Measurements from ENCODE around the gene TTYH1. TPM values are rescaled to one million over a fixed set of nuclear protein-coding genes. Genes with fewer than 3 reads are reported as not detected.

Gene TTYH1
- total and polyA plus RNA-seq, 2 experiments from 2014 or later, result 7.0 to 11.0 TPM

- H3K27me3 ChIP-seq, result peaks cover 14% of the 10 kb centered on the region
- WGBS (ENCODE audit: low lambda C conversion rate, missing lambda C conversion rate), result 95% methylated on average over 11 of the region's 11 CpGs
- TF ChIP-seq EZH2 (IDR thresholded peaks at IDR 0.05; ENCODE audit: borderline replicate concordance) (no peak), EZH2phosphoT487 (IDR thresholded peaks at IDR 0.05; ENCODE audit: low read depth, severe bottlenecking, unreplicated experiment) (no peak), CTCF (IDR thresholded peaks at IDR 0.05; ENCODE audit: poor library complexity) (no peak)
Observed at GRCh38 chr19:54427586-54427985, 12.3 kb downstream of the TTYH1 start.

GRCh38 chr19:54428323-54429175 is 13.3 kb downstream of the TTYH1 start:
- Histone ChIP-seq H3K4me2 (no peak overlapping the region), H4K20me1 (ENCODE audit: insufficient read depth, poor library complexity, severe bottlenecking) (peaks cover 5% of the 10 kb centered on the region), H3K4me1 (ENCODE audit: insufficient read depth) (peaks cover 11% of the 10 kb centered on the region), H3K9me3 (ENCODE audit: low read depth) (no peaks in the 10 kb centered on the region), H3K36me3 (replicated peaks; ENCODE audit: insufficient read depth, low read depth) (no peaks in the 10 kb centered on the region), H3K9me2 (replicated peaks; ENCODE audit: insufficient read depth) (no peaks in the 10 kb centered on the region), H3K4me3 (no peak overlapping the region), H3K27me3 (peaks cover 11% of the 10 kb centered on the region), H3K79me2 (no peaks in the 10 kb centered on the region), H2AFZ (no peak overlapping the region), H3K27ac (no peak overlapping the region)
- 89% methylated on average over 11 of the region's 11 CpGs for WGBS (ENCODE audit: low lambda C conversion rate, missing lambda C conversion rate)
- DNase-seq (ENCODE audit: low spot score), result no peak
- TF ChIP-seq EZH2phosphoT487 (IDR thresholded peaks at IDR 0.05; ENCODE audit: low read depth, severe bottlenecking, unreplicated experiment), result no peak
- no peak for TF ChIP-seq CTCF (IDR thresholded peaks at IDR 0.05; ENCODE audit: poor library complexity)
- TF ChIP-seq EZH2 (IDR thresholded peaks at IDR 0.05; ENCODE audit: borderline replicate concordance), result no peak

More at GRCh38 chr19:54427586-54427985, 12.3 kb downstream of the TTYH1 start:
- Histone ChIP-seq H3K4me3 (no peak overlapping the region), H3K27ac (no peak overlapping the region), H4K20me1 (ENCODE audit: insufficient read depth, poor library complexity, severe bottlenecking) (peaks cover 5% of the 10 kb centered on the region), H2AFZ (no peak overlapping the region), H3K79me2 (no peaks in the 10 kb centered on the region), H3K36me3 (replicated peaks; ENCODE audit: insufficient read depth, low read depth) (no peaks in the 10 kb centered on the region), H3K9me2 (replicated peaks; ENCODE audit: insufficient read depth) (no peaks in the 10 kb centered on the region), H3K4me2 (no peak overlapping the region), H3K9me3 (ENCODE audit: low read depth) (no peaks in the 10 kb centered on the region), H3K4me1 (ENCODE audit: insufficient read depth) (peaks cover 11% of the 10 kb centered on the region)
- no peak for DNase-seq (ENCODE audit: low spot score)

GRCh38 chr19:54429176-54429495 is 13.9 kb downstream of the TTYH1 start:
- no peak overlapping the region for H2AFZ ChIP-seq
- no peak for DNase-seq (ENCODE audit: low spot score)
- peaks cover 11% of the 10 kb centered on the region for H3K4me1 ChIP-seq (ENCODE audit: insufficient read depth)
- H4K20me1 ChIP-seq (ENCODE audit: insufficient read depth, poor library complexity, severe bottlenecking), result peaks cover 5% of the 10 kb centered on the region
- no peaks in the 10 kb centered on the region for H3K9me2 ChIP-seq (replicated peaks; ENCODE audit: insufficient read depth)
- no peaks in the 10 kb centered on the region for H3K36me3 ChIP-seq (replicated peaks; ENCODE audit: insufficient read depth, low read depth)
- WGBS (ENCODE audit: low lambda C conversion rate, missing lambda C conversion rate), result 56% methylated on average over 8 of the region's 8 CpGs
- H3K27me3 ChIP-seq, result peaks cover 11% of the 10 kb centered on the region
- no peaks in the 10 kb centered on the region for H3K79me2 ChIP-seq
- no peak overlapping the region for H3K4me3 ChIP-seq
- TF ChIP-seq CTCF (IDR thresholded peaks at IDR 0.05; ENCODE audit: poor library complexity) (no peak), EZH2phosphoT487 (IDR thresholded peaks at IDR 0.05; ENCODE audit: low read depth, severe bottlenecking, unreplicated experiment) (no peak), EZH2 (IDR thresholded peaks at IDR 0.05; ENCODE audit: borderline replicate concordance) (no peak)
- no peak overlapping the region for H3K4me2 ChIP-seq
- no peaks in the 10 kb centered on the region for H3K9me3 ChIP-seq (ENCODE audit: low read depth)
- no peak overlapping the region for H3K27ac ChIP-seq

Data from hepatocyte (in vitro differentiated cells).